GM21786 (cell line): ENCODE data around the gene MED22.
"Not testable (repeated sequence)": the region's sequence is repeated elsewhere in the genome, so short reads cannot be mapped to it uniquely, and the experiment has no call there.

Source experiments
- ATAC-seq: cut with Tn5 transposase; IDR thresholded peaks from one replicate; pipeline ENCODE4 v1.9.1; 2021; ENCODE audit not compliant: unreplicated experiment

Gene MED22

DNA sequence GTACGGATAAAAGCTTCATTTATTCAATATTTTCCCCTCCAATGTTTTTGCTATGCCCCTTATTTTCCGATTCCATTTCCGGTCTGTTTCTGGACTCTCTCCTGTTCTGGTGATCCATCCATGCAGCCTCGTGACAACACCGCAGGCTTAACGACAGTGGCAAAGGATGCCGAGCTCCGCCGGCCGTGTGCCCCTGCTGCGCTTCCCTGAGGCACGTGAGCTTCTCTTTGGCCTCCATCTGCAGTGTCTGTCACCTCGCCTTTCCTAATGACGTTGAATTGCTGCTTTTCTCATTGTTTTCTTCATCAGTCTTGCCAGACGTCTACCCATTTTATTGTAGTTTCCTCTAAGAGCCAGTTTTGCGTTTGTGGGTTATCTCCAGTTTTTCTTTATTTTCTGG is 40.6 kb downstream of the MED22 start:
- no peak for ATAC-seq

DNA sequence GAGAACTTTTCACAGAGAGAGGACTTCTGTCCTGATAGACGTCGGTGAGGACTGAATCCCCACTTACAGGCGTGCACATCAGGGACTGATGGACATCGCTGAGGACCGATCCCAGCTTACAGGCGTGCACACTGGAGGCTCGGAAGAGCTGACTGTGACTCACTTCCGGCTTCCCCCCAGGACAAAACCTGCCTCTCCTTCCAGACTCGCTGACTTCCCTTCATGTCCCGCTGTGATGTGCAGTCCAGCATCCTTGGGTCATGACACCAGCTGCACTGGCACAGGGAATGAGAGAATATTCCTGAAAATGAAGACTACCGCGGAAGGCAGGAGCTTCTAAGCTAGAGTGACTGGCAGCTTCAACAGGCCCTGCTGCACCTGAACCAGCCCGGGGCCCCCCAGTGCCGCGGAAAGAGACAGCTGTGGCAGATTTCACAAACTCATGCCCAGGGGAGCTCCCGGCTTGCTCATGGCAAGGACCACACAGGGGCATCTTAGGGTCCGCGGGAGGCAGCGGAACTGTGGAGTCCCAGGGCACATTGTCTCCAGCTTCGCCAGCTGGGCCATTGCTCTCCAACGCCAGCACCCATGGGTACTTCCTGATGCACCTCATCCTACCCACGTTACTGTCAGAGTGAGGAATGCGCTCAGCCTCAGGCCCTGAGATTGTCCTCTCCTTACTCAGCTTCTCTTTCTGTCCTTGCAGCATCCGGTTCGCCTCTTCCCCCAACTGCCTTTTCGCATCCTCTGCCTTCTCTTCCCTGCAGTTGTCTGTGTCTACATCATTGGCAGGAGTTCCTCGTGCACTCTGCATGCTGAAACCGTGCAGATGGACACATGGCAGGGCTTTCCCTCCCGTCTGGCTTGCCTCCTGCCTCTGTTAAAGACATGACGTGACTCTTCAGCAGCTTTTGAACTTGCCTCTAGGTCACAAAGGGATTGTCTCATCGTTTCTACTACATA is 41.4 kb downstream of the MED22 start:
- no peak for ATAC-seq

DNA sequence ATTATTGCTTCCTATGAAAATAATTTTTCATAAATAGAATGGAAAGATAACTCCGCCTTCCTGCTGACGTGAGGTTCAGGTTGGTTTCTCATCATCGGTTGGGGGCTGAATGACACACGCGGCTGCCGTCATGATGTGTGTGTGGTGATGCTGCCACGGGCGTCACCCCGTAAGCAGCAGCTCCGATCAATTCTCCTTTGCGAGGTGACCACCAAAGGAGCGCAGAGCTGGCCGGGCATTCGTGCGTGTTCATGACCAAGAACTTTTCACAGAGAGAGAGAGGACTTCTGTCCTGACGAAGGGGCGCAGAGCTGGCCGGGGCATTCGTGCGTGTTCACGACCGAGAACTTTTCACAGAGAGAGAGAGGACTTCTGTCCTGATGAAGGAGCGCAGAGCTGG is 42.2 kb downstream of the MED22 start:
- ATAC-seq: no peak

DNA sequence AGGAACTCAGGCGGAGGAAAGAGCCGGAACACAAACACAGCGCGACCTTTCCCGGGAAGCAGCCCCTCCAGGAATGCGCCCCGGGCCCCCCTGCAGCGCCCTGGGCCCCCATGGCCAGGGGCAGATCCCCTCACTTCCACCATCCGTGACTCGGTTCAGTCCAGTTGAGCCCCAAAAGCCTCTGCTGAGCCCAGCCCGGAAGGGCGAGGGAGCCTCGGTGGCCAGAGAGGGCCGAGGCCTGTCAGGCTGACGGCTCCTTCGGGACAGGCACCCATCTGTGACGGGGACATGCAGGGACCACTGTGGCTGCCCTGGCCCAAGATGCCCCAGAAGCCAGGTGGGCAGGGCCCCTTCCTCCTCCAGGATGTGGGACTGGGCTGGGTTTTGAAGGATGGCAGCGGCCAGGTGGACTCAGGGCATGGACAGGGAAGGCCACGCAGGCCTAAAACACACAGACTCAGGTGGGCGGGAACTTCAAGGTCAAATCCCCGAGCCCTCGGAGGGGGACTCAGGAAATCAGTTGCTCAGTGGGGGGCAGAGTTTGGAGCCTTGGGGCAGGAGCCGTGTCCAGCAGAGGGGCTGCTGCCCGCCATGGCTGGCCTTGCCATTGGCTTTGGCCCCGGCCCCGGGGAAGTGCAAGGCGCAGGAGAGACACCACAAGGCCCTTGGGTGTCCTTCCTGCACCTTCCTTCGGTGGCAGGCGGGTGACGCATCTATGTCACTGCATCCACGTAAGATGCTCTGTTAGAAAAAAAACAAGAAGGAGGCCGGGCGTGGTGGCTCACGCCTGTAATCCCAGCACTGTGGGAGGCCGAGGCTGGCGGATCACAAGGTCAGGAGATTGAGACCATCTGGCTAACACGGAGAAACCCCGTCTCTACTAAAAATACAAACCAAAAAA is 43.2 kb downstream of the MED22 start:
- no peak for ATAC-seq

DNA sequence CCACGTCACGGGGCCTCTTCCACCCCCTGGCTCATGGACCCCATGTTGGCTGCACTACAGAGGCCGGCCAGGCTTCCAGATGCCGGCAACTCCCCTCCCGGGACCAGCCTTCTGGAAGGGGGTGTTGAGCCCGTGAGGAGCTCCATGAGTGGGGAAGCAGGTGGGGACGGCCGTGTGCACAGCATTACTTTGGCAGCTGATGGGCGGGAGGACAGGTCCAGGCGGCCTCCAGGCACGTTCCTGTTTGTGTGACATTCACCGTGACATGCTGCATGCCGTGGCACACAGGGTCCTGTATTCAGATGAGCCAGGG is 43.8 kb downstream of the MED22 start:
- no peak for ATAC-seq

DNA sequence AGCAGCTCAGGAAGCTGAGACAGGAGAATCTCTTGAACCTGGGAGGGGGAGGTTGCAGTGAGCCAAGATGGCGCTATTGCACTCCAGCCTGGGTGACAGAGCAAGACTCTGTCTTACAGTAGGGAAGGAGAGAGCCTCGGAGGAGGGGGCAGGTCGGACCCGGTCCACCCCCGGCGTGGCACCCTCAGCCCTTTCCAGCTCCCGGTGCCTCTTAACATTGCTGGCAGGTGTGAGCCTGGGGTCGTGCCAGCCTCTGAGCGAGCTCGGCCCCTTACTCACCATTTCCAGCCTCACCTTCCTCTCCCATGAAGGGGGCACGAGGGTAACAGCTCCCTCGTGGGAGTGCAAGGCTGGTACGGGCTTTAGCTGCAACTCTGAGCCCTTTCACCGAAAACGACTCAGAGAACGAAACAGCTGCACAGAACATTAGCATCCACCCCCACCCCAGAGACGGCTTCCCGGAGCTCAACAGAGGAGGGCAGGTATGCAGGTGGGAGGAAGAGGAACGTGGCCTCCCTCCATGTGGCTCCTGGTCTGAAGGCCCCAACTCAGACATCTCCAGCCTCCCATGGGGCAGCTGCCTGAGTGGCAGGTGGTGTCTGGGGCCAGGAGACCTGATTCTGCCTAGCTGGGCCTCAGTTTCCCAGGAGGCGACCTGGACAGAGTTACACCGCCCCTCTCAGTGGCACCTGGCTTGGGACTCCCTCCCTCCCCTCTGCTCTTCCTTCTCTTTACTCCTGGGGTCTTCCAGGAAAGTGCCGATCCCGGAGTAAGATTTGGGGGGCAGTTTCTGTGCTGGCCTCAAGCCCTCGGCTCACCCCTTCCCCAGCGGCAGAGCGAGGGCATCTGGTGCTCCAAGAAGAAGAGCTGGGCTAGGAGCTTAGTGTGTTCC is 44.4 kb downstream of the MED22 start:
- ATAC-seq: no peak

DNA sequence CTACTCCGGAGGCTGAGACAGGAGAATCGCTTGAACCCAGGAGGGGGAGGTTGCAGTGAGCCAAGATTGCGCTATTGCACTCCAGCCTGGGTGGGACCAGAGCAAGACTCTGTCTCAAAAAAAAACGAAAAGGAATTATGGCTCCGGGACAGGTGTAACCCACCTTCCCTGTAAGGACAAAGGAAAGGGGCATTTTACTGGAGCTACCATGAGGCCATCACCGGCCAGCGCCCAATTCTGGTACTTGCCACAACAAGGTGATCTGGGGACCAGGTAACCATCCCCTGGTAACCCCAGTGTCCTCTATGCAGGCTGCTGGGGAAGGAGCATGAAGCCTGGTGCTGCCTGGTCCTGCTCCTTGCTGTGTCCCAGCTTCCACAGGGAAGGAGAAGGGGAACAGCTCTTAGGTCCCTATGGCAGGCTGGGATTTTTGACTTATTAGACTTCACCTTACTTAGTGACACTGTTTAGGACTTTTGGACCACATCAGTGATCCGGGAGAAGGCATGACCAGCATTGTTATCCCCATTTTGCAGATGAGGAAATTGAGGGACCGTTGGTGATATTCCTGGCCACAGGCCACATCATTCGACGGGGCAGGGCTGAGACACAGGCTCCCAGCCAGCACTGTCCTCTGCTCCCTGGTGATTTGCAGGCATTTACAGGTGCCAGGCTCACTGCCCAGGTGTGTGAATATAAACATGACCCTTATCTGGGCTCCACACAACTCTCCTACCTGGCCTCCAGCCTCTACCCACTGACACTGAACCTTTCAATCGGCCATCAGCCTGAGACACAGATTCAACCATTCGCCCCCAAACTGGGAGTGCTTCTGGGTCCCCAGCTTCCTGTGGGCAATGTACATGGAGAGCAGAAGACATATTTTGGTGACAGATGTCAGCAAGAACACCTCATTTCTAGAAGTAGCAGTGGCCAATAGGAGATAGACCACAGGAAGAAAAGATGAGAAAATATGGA is 46.4 kb downstream of the MED22 start:
- no peak for ATAC-seq

DNA sequence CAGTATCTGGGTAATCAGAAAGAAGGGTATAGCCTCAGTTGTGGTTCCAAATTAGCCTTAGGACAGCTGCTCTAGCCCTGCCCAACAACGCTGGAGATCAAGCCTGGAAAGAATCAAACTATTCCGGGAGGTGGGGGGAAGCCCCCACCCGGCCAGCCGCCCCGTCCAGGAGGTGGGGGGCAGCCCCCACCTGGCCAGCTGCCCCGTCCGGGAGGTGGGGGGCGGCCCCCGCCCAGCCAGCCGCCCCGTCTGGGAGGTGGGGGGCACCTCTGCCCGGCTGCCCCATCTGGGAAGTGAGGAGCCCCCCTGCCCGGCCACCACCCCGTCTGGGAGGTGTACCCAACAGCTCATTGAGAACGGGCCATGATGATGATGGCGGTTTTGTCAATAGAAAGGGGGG is 47.9 kb downstream of the MED22 start:
- ATAC-seq: not testable (repeated sequence)

DNA sequence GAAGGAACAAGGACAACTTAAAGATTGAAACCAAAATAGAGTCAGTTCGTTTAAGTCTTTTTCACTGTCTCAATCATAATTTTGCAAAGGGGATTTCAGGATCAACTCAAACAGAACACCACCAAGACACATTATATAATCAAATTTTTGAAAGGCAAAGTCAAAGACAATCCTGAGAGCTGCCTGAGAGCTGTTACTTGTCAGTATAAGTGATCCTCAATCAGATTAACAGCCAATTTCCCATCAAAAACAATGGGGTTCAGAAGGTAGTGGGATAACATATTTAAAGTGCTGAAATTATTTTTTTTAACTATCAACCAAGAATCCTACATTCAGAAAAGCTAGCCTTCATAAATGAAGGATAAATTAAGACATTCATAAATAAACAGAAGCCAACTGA is 53.7 kb downstream of the MED22 start:
- ATAC-seq: no peak

DNA sequence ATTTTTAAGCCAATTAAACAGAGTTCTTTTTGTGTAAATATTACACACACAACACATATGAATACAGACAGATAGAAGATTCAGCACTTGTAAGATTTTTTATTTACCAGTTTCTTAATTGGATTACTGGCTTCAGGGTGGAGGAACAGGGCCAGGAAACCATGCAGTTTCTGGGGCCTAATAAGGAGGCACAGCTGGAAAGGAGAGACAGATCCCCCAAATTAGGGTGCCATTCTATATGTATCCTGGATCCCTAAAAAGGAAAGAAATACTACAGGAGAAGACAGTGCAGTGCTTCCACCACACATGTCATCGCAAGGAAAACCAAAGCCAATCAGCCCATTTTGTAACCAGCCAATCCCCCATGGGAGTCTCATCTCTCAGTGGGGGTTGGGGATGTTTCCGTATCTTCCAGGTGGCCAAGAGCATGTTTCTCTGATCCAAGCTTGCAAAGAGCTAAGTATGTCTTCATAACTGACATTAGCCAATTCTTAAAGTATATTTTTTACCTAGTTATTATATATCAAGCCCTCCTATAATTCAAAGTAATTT is 57.1 kb downstream of the MED22 start:
- no peak for ATAC-seq
